Peyer's patch (tissue), 4 donors: ENCODE data around the gene FOXF2.

ENCODE experiments used
- POLR2A ChIP-seq, 2 donors: fragments of 450-650 bp; IDR thresholded peaks; one replicate each; pipeline ENCODE4 v1.5.1; 2017; ENCODE audit warnings: antibody characterized with exemption in 2 of 2, mild to moderate bottlenecking in 2 of 2, moderate library complexity in 2 of 2
- TF ChIP-seq, protein P1 (sequence below), 6 experiments: fragments of 450-650 bp in 4 of 6; fragments of 200-600 bp in 2 of 6; sonication (generic) in 1 of 6; IDR thresholded peaks; one replicate each; pipeline ENCODE4 v1.5.1; 2017 to 2019; ENCODE audit warnings: antibody characterized with exemption in 6 of 6, mild to moderate bottlenecking in 3 of 6, moderate library complexity in 1 of 6

DNA sequence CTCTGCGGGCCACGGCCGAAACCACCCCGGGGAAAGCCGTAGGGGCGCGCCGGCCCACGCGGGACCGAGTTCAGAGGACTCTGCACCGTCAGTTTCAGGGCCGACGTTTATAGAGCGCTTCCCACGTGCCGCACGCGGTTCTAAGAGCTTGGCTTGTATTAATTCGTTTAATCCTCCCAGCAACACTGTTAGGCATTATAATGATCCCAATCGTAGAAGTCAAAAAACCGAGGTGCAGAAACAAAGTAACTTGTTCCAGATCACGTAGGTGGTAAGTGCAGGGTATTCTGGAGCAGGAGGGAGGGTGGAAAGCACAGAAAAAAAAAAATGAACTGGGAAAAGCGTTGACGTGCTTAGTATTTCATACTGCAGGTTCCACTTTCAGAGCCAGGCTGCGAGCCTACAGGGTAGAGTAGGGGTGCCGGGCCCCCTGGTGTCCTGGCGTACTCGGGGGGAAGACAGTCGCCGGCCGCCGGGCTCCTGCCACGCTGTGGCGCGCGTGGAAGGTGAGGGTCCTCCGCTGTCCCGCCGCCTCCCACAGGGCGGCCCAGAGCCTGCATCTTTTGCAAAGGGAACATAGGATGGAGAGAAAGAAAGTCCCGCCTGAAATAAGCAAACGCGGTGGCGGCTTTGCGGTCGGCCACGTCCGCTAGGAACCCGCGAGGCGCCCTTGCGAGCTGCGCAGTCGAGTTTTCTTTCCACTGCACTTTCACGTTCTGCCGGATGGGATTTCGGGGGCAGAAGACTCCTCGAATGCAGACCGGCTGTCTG, 10.2 kb upstream of the FOXF2 start:
- no peak for TF ChIP-seq POLR2A (IDR thresholded peaks at IDR 0.05)
- TF ChIP-seq, protein P1, sequence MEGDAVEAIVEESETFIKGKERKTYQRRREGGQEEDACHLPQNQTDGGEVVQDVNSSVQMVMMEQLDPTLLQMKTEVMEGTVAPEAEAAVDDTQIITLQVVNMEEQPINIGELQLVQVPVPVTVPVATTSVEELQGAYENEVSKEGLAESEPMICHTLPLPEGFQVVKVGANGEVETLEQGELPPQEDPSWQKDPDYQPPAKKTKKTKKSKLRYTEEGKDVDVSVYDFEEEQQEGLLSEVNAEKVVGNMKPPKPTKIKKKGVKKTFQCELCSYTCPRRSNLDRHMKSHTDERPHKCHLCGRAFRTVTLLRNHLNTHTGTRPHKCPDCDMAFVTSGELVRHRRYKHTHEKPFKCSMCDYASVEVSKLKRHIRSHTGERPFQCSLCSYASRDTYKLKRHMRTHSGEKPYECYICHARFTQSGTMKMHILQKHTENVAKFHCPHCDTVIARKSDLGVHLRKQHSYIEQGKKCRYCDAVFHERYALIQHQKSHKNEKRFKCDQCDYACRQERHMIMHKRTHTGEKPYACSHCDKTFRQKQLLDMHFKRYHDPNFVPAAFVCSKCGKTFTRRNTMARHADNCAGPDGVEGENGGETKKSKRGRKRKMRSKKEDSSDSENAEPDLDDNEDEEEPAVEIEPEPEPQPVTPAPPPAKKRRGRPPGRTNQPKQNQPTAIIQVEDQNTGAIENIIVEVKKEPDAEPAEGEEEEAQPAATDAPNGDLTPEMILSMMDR (IDR thresholded peaks at IDR 0.05): no peak
